ENCODE data around the gene CPEB1.
"Not testable (repeated sequence)": the region's sequence is repeated elsewhere in the genome, so short reads cannot be mapped to it uniquely, and the experiment has no call there.

The CPEB1 gene

DNA sequence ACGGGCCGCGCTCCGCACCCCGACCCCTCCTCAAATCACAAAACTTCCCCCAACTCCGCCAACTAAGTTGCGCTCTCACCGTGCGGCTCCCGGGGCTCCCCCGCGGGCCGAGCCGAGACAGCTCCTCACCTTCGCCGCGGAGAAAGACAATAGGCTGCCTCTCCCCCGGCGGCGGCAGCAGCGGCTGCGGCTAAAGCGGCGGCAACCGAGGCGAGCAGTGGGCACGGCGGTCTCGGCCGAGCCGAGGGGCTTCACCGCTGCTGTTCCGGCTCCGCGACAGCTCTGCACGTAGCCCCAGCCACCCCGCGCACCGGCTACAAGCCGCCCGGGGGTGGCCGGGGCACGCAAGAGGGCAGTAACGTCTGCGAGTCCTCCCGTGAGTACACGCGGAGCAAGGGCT lies 133.6 kb downstream of the CPEB1 start:
- DNase-seq (ENCODE audit: low read depth) = not testable (repeated sequence)

DNA sequence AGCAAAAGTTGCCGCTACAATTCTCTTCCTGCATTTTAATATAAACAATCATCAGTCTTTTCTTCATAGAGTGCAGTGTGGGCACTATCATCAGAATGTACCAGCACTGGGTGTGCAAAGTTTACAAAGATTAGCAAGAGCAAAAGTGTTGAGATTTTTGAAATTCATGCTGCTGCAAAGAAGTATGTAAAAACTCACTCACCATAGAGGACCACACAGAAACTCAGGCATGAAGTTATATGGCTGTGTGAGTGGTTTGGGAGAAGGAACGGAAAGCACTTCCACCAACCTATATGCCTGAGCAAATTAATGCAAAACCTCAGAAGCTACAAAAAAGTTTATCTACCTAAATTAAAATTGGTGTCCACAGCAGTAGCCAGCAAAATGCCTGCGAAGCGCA lies 139.5 kb downstream of the CPEB1 start:
- not testable (repeated sequence) for DNase-seq (ENCODE audit: low read depth)

DNA sequence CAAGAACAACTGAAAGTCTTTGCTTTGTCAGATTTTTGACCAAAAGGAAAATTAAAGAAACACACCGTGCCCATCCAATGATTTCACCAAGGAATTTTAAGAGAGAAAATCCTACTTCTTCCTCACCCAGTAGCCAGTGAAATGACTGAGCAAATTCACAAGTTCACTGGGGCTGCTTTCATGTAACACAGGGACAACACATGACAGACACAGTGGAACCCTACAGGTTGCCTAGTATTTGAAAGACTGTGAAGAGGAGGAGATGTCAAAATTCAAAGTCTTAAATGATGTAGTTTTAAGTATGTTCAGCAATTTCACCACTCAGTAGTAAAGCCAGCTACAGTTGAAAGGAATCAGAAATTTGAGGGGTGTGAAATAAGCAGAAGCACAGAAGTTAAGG lies 140.1 kb downstream of the CPEB1 start:
- not testable (repeated sequence) for DNase-seq (ENCODE audit: low read depth)

DNA sequence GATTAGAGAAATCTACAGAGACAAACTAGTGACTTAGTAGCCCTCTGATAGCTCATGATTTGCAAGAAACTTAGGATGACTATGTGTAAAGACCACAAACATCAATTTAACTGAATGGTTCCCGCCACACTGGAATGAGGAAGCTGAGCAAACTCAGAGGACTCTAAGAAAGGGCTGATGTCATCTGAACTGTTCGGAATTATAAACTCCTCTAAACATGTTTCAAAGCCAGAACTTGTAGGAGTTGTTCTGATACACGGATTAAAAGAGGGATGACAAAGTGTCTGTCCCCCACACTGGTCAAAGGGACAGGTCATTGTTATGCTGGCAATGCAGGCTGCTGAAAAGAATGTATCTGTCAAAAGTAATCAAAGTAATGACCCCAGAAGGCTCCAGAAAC lies 141.3 kb downstream of the CPEB1 start:
- not testable (repeated sequence) for DNase-seq (ENCODE audit: low read depth)

DNA sequence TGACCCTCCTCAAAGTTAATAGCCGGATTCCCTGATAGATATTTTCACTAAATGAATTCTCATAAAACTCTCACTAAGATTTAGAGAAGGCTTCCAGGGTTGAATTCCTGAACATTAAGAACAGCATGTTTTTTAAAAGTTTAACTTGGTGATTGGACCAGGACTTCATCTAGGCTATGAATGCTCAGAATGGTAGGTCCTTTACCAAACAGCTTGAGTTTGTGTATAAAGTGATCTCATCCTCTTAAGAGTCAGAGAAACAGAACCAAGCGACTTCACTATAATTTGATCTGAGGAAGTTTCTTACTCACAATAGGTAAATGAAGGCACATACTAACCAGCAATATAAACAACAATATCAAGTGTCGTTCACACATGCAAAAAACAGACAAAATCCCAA lies 143.1 kb downstream of the CPEB1 start:
- not testable (repeated sequence) for DNase-seq (ENCODE audit: low read depth)

DNA sequence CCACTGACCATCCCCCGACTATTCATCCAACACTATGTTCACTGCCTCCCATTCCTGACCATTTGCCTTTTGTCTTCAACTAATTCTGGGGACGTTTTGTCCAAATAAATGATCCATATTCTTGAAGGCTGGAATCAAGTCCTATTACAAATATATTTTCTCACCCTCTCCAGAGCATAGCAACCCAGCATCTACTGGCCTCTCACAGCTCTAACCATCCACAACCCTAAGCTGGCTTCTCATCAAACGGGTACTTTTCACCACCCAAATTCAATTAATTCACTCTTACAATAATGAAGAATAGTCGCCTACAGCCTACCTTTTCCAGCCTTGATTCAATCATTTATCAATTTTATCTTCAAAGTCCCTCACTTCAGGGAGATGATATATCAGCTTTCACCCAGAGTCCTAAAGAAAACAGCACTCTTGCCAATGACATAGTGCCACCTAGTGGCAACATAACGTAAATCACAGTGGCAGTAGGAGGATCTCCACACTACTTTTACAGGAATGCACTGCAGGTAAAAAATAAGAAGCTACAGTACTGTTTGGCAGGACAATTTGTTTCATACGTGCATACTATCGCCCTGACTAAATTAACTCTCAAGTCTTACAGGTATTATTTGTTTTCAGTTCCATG lies 144.3 kb downstream of the CPEB1 start:
- not testable (repeated sequence) for DNase-seq (ENCODE audit: low read depth)

DNA sequence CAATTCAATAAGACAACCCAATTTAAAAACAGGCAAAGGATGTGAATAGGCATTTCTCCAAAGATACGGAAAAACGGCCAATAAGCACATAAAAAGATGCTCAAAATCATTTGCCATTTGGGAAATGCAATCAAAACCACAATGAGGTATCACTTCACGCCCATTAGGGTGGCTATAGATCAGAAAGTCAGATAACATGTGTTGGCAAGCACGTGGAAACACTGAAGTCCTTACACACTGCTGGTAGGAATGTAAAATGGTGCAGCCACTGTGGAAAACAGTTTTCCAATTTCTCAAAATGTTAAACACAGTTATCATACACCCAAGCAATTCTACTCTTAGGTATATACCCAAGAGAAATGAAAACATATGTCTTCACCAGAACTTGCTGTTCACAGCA lies 146.4 kb downstream of the CPEB1 start:
- not testable (repeated sequence) for DNase-seq (ENCODE audit: low read depth)

DNA sequence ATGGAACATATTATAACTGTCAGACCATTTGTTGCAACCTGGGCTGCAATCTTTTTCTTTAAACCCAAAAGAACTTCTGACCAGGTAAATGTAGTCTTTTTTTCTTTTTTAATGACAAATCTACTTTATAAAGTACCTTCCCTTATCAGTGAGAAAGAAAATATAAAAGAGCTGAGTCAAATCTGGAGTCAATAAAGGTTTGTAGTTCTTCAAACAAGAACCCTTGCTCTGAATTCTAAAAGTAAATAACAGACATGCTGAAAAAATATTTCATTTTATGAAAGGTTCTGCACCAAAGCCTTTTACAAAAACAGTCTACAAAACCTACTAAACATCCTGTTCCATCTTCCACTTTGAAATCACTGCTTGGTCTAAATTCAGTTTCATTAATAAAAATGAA lies 149.2 kb downstream of the CPEB1 start:
- DNase-seq (ENCODE audit: low read depth) = not testable (repeated sequence)
